ENCODE data around the gene ARHGAP21.

ARHGAP21 gene

GRCh38 chr10:24722131-24722675 is 1.5 kb downstream of the ARHGAP21 start:
- no peak for DNase-seq

DNA sequence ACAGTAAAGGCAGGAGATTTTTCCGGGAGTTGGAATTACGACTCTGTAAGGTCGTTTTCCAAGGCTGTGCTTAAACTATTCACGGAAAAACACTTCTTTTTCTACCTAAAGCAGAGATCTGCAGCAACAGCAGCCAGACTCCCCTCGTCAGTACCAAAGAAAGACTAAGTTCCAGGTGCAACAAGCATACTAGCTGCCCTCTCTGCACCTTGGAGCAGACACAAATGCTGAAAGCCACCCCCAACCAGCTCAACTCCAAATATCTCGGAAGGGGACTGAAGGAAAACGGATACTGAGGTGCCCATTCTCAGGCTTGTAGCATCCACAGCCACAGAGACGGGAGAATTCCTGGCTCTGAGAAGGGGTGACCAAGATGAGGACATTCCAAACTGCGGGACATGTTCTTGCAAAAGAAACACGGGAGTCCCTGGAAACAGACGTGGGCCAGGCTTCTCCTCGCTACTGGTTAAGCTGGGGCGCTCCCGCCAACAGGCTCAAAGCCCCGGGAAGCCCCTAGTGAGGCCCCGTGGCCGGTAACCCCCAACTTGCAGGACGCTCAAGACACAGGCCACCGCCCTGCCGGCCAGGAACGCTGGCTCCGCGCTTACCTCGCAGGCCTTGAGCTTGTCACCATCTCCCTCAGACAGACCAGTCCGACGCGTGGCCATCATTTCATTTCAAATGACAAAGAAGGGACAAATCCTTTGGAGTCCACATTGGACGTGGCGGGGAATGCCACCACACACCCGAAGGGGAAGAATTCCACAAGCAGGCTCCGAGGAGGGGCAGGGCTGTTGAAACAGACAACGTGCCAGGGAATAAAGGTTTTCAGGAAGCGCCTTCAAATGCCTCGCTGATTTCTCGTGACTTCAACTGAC is 2.2 kb downstream of the ARHGAP21 start:
- no peak for DNase-seq

GRCh38 chr10:24720096-24720495 is 3.6 kb downstream of the ARHGAP21 start:
- DNase-seq: no peak

DNA sequence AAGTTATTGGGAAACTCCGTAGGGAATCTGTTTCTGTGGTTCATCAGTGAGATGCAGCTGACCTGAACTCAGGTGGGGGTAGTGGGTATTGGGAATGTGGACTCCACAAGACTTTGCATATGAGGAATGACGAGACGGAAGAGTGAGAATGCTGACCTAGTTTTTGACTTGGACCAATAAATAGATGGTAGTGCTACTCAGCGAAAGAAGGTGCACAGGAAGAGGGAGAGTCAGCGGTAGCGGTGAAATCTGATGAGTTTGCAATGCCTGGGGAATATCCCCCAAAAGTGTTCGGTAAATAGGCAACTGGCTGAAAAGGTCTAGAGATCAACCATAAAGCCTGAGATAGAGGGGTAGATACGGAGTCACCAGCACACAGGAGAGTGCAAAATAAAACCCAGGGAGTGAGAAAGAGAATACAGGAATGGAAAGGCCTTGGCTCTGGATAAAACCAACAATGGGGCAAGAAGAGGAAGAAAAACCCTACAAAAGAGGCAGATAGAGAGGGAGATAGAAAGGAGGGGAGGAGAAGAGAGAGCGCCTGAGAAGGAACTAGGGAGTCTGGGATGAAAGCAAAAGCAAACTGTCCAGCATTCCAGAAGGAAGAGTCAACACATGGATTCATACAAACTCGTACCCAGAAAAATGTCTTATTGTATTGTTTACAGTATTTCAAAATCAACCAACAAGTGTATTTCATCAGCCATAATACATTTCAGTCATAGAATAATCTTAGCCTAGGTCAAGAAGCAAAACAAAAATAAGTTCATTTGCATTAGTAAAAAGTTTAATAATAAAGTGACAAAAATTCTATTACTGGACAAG is 5.4 kb downstream of the ARHGAP21 start:
- DNase-seq: no peak

DNA sequence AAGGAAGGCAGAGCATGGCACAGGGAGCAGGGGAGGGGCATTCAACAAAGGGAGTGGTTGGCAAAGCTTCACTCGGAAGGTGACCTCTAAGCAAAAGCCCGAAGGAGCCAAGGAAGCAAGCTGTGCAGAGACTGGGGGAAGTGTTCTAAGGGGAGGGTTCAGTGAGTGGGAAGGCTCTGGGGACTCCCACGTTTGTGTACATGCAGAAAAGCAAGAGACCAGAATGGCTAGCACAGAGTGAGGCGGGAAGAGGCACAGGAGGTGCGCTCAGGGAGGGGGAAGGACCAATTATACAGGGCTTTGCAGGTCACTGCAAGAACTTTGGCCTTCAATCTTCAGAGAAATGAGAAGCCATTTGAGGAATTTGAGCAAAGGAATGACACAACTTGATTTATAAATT is 7.4 kb downstream of the ARHGAP21 start:
- DNase-seq: no peak

DNA sequence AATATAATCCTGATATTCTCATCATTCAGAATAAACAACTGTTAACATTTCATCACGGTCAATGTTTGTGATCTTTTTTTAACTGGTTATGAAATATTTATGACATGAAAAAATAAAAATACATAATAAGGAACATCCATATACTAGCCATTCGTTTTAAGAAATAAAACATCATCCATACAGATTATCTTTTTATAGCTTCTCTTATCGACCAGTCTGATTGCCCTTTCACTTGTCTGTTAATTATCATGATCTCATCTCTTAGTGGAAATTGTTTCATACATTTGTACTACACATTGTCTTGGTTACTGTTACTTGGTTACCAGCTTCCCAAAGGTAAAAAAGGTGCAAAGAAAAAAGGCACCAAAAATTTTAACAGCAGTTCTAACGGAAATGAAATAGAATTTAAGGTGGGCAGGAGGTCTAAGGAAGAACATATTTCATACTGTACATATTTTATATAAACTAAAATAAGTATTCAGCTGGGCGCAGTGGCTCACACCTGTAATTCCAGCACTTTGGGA is 8.4 kb downstream of the ARHGAP21 start:
- DNase-seq: no peak

DNA sequence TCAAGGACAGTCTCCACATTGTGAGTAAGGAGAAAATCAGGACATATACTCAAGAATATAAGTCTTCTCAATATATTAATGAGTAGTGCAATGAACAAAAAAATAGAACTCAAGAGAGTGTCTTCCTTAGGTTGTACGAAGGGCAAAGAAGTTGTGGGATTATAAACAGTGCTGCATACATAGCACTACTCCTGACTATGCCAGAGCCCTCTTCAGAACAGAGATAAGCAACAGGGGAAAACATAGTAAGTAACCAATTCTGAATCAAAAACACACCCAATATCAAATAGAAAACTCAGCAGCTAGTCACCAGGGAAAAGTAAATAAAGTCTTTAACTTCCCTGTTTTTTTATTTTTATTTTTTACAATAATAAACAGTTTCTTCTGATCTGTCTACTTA is 10.6 kb downstream of the ARHGAP21 start:
- DNase-seq: no peak

- DNase-seq: no peak
Measured at GRCh38 chr10:24711465-24711864, 12.2 kb downstream of the ARHGAP21 start.

GRCh38 chr10:24708081-24708480 is 15.6 kb downstream of the ARHGAP21 start:
- no peak for DNase-seq

DNA sequence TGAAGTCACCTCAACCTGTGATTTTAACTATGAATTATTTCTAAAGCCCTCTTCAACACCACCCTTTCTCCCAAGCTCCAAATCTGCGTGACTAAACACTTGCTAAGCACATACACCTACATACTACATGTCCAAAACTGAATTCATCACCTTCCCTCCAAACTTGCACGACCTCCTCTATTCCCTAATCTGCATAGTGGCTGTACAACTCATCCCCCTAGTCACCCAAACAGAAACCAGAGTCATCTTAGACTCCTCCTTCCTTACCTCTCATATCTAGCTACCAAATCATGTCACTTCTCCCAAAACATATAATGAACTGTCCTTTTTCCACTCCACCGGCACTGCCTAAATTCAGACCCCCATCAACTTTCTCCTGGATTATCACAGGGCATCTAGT is 16.2 kb downstream of the ARHGAP21 start:
- no peak for DNase-seq

- no peak for DNase-seq
Measured at GRCh38 chr10:24706479-24707118, 17.1 kb downstream of the ARHGAP21 start.

DNA sequence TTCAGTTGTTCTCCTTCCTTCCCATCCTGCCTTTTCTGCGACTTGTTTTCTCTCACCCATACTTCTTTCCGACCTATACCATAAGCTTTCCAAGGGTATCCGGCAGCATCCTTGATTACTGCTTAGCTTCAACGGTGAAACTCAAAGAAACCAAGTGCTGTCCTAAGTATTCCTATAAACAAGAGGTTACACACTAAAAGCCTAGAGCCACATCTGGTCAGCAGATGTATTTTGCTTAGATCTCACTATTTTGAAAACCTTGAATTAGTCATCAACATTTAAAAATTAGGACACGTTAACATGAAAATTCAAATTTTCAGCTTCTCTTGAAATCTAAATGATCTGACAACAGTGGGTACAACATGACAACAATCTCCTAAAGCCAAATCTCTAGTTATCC is 20.0 kb downstream of the ARHGAP21 start:
- DNase-seq: no peak

GRCh38 chr10:24701447-24701846 is 22.2 kb downstream of the ARHGAP21 start:
- DNase-seq: no peak

DNA sequence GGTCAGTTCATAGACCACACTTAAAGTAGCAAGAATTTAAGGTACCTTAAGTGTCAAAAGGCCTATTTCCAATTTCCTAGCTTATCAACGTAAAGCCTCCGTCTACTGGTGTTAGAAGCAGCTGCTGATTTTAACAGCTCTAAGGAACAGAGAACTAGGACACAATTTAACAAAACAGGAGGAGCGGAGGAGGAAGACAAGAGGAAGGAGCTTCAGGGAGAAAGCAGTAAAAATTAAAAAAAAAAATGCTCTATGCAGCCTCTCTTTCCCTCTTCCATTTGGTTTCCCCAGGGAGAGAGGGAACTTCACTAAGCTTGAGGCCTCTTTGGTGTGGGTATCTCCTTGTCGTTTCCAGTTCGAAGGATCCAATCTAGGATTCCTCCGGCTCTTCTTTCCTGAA is 22.7 kb downstream of the ARHGAP21 start:
- no peak for DNase-seq

DNA sequence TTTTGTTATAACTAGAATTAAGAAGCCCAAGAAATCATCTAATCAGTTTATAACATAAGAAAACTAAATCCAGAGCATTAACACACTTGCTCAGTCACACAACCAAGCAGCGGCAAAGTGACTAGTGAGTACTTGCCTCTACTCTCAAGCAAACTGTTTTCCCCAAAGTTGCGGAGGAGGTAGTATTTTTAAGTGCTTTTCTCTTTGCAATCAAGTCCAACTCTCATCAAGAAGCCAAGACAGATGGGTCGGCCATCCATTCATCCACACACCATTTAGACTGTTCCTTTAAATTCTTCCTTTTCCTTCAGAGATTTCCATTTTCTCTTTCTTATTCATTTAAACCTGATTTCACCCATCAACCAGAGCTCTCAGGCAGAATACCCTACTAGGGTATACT is 25.4 kb downstream of the ARHGAP21 start:
- DNase-seq: no peak

GRCh38 chr10:24697080-24697479 is 26.6 kb downstream of the ARHGAP21 start:
- DNase-seq: no peak

- no peak for DNase-seq
Measured at GRCh38 chr10:24695452-24695851, 28.2 kb downstream of the ARHGAP21 start.

DNA sequence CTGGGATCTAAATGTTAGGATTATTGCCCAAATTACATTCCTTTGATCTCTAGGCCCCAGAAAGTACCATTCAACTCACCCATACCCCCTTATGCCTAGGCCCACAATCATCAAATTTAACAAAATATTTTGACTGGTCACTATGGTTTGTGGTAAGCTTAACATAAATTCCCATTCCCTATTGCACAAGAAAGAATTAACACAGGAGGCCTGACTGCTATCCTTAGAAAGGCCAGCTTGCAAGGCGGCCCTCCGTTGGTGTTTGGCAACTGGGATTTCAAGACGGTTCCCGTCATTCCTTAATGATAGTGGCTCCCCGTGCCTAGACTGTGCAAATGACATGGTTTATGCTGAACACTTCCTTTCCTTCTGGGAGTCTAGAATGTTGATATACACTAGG is 29.6 kb downstream of the ARHGAP21 start:
- no peak for DNase-seq

GRCh38 chr10:24690961-24691512 is 32.6 kb downstream of the ARHGAP21 start:
- DNase-seq: no peak

DNA sequence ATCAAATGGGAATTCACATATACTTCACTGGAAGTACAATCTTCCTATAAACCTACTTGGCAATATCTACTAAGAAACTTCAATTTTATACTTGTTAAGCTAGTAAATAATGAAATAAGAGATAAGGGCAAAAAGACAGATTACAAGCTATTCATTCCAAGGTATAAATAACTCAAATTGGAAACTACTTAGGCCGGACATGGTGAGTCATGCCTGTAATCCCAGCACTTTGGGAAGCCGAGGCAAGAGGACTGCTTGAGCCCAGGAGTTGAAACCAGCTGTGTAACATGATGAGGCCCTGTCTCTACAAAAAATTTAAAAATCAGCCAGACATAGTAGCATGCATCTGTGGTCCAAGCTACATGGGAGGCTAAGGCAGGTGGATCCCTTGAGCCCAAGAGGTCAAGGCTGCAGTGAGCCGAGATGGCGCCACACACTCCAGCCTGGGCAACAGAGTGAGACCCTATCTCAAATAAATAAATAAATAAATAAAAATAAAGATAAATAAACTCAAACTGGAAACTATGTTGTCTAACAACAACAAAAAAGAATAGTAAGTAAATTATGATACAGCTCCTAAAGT is 37.6 kb downstream of the ARHGAP21 start:
- DNase-seq: no peak

- no peak for DNase-seq
Measured at GRCh38 chr10:24683554-24683953, 40.1 kb downstream of the ARHGAP21 start.

GRCh38 chr10:24681572-24682088 is 42.1 kb downstream of the ARHGAP21 start:
- no peak for DNase-seq

Measured in effector CD8-positive, alpha-beta T cell (primary cell).